NCI-H748 (cell line): Measurements from ENCODE around the gene YWHAH.

Experiments
- DNase-seq: peaks from one replicate; lab custom pipeline; 2025; ENCODE audit not compliant: unreplicated experiment; lab: John Stamatoyannopoulos, UW

The YWHAH gene

DNA sequence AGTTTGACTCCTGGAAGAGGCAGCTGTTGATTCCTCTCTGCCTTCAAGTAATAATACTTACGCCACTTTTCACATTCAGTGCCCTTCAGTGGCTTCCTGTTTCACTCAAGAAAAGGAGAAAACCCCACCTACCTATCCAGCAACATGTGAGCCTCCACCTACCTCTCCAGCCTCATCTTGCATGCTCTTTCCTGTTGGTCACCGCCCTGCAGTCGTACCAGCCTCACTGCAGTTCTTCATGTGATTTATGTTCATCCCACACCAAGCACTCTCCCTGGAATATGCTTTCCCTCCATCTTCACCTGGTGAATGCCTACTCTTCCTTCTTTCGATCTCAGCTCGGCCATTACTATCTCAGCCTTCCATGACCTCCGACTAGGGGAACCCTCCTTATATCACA is 21.8 kb upstream of the YWHAH start:
- no peak for DNase-seq

GRCh38 chr22:31923136-31923535 is 21.2 kb upstream of the YWHAH start:
- DNase-seq = no peak

DNA sequence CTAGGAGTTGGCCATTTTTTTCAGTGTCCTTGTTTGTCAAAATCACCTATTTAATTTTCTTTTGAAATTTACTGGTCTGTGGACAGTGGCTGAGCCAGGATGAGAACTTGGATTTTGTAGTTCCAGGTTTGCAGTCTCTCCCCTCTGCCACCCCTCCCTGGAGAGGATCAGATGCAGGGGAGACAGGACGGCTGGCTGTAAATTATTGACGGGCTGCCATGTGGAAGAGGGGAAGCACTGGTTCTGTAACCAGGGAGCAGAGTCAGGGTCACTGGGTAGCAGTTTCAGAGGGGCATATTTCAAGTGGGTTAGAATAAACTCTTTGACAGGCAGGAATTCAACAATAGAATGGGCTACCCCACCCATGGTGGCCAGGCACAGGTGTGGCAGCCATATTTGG is 20.6 kb upstream of the YWHAH start:
- DNase-seq = no peak

- no peak for DNase-seq
These were observed 19.3 kb upstream of the YWHAH start for GRCh38 chr22:31925056-31925455.

GRCh38 chr22:31926024-31926423 is 18.3 kb upstream of the YWHAH start:
- DNase-seq = no peak

DNA sequence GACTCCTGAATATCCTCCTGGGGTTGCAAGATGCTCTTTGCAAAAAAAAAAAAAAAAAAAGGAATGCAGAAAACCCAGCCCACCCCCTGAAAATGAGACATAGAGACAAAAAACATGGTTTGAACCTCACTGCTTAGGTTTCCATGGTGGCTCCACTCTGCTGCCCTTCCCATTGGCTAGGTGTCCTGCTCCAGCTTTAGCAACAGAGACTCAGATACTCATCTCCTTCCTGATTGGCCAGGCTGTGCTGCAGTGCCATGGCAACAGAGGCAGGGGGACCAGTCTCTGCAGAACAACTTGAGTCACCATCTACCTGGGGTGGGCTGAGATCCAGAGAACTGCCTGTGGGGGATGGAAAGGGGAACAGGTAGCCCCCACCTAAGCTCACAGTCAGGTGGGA is 17.4 kb upstream of the YWHAH start:
- peak; percentile 22 for DNase-seq

- no peak for DNase-seq
These were observed 16.8 kb upstream of the YWHAH start for GRCh38 chr22:31927562-31927961.

- DNase-seq = no peak
These were observed 15.0 kb upstream of the YWHAH start for GRCh38 chr22:31929167-31929930.

- DNase-seq = no peak
These were observed 11.5 kb upstream of the YWHAH start for GRCh38 chr22:31932863-31933262.

GRCh38 chr22:31933406-31933805 is 10.9 kb upstream of the YWHAH start:
- no peak for DNase-seq

- DNase-seq = no peak
These were observed 10.4 kb upstream of the YWHAH start for GRCh38 chr22:31933816-31934482.

GRCh38 chr22:31935961-31936635 is 8.2 kb upstream of the YWHAH start:
- no peak for DNase-seq

DNA sequence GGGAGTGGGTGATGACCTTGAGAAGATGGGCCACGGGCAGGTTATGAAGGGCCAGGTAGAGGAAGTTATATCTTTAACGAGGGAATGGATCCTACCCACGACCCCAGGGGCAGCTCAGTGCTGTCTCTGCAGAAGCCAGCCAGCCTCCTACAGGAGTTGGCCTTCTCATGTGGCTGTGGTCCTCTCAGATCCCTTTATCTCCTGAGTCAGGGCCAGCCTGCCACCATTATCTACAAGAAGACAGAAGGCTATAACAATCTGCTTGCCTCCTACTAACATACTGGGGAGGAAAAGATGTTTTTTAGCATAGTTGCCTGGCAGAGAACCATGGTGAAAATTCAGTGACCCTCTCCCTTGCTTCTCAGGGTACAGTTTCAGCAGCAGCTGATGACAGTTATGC is 7.0 kb upstream of the YWHAH start:
- no peak for DNase-seq

GRCh38 chr22:31938296-31938695 is 6.0 kb upstream of the YWHAH start:
- DNase-seq = no peak

- DNase-seq = no peak
These were observed 3.8 kb upstream of the YWHAH start for GRCh38 chr22:31940506-31940905.

- DNase-seq = no peak
These were observed 2.2 kb upstream of the YWHAH start for GRCh38 chr22:31942091-31942490.

- DNase-seq = no peak
These were observed 943 bp upstream of the YWHAH start for GRCh38 chr22:31943206-31943977.

- DNase-seq = peak; percentile 66
These were observed 536 bp downstream of the YWHAH start for GRCh38 chr22:31944700-31945442.

- peak; percentile 41 for DNase-seq
These were observed 1.1 kb downstream of the YWHAH start for GRCh38 chr22:31945443-31945855.

- peak; percentile 19 for DNase-seq
These were observed 1.8 kb downstream of the YWHAH start for GRCh38 chr22:31945971-31946680.
